ENCODE data around the gene KIAA1217.

KIAA1217 gene

DNA sequence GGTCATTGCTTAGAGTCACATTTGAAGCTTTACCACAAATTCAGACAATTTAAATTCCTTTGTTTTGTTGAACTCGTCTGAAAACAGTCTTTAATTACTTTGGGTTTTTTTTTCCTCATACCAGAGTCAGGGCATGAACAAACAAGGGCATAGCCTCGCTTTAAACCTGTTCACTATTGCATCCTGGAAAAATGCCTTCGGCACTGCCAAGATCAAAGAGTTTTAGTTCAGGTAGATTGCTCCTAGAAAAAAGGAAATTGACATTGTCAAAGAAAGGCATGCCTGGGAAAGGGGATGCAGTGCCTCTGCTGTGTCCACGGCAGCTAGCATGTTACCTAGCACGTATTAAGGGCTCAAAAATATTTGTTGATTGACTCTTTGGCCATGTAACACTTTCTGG lies 279.7 kb downstream of the KIAA1217 start:
- TF ChIP-seq, protein P1, sequence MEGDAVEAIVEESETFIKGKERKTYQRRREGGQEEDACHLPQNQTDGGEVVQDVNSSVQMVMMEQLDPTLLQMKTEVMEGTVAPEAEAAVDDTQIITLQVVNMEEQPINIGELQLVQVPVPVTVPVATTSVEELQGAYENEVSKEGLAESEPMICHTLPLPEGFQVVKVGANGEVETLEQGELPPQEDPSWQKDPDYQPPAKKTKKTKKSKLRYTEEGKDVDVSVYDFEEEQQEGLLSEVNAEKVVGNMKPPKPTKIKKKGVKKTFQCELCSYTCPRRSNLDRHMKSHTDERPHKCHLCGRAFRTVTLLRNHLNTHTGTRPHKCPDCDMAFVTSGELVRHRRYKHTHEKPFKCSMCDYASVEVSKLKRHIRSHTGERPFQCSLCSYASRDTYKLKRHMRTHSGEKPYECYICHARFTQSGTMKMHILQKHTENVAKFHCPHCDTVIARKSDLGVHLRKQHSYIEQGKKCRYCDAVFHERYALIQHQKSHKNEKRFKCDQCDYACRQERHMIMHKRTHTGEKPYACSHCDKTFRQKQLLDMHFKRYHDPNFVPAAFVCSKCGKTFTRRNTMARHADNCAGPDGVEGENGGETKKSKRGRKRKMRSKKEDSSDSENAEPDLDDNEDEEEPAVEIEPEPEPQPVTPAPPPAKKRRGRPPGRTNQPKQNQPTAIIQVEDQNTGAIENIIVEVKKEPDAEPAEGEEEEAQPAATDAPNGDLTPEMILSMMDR (IDR thresholded peaks at IDR 0.05; ENCODE audit: extremely low read depth, missing control alignments) = no peak
- no peak for DNase-seq (ENCODE audit: low spot score)

DNA sequence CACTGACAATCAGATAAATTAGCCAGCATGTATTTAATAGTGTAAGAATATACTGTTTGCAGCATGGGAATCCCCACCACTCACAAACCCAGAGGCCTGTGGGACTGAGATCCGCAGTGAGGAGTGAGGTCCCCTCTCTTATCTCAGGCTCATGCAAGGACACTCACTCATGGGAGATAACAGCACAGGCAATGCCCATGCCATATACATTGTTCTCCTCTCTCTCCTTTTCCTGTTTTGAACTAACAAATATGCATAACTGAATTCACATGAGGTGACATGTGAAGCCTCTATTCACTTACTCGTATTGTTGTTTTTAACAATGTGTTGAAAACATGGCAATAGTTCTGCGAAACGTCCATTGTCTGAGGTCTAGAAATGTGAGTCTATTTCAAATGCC lies 284.2 kb downstream of the KIAA1217 start:
- DNase-seq (ENCODE audit: low spot score) = no peak
- TF ChIP-seq, protein P1 (IDR thresholded peaks at IDR 0.05; ENCODE audit: extremely low read depth, missing control alignments) = no peak

DNA sequence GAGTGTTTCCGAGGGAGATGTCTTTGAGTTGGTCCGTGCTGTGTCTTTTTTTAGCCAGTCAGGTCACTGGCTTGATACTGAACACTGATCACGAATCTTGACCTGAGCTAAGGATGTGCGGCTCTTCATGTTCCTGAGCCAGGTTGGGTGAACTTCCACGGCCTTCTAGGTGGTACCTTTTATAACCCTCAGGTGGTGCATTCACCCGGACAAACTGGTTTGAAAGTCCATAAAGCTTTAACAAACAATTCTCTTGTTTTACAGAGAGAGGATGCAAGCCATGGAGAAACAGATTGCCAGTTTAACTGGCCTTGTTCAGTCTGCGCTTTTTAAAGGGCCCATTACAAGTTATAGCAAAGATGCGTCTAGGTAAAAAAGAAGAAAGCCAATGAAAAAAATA lies 285.3 kb downstream of the KIAA1217 start:
- no peak for DNase-seq (ENCODE audit: low spot score)
- TF ChIP-seq, protein P1 (IDR thresholded peaks at IDR 0.05; ENCODE audit: extremely low read depth, missing control alignments) = no peak

DNA sequence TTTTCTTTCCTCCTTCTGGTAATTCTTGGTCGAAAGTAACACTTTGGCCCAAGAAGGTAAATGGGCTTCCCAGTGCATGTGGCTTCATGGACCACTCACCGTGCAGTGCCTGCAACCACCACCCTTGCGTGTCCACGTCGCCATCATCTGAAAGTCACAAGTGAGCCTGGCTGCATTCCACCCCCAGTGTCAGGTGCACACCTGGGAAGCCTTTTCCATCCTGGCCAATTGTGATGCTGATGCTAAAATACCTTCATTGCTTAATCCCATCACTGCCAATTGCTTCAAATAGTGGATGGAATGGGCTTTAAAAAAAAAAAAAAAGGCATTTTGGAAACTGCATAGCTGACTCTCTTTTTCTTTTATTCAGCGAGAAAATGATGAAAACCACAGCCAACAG lies 285.8 kb downstream of the KIAA1217 start:
- DNase-seq (ENCODE audit: low spot score) = no peak
- TF ChIP-seq, protein P1 (IDR thresholded peaks at IDR 0.05; ENCODE audit: extremely low read depth, missing control alignments) = no peak

DNA sequence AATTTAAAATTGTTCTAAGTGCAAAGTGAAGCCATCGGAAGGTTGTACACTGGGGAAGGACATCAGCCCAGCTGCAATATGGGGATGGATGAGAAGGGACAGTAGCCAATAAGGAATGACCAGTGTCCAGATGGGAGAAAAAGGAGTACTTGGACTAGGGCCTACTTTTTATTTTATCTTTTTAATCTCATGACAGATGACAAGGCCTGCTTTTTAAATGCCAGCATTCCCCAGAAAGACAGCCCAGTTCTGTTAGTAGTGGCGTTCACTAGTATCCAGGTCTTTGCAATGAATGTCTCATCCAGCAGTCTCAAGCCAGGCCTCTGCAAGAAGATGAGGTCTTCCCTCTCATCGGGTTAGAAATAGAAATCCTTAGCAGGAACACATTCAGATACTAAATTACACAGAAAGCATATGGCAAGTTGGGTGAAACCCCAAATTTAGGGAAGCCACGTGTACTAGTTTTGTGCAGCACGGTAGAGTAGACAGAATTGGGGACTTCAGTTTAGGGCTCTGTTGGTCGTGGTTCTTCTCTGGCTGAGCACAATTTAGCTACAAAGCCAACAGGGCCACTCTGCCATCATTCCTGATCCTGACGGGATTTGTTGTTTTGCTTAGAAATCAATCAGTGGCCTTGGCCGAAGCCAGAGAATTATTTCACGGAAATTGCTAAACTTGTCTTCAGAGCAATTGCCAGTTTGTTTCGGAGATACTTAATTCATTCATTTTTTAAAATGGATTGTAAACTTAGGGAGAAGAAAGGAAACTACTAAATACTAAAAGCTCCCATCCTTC lies 286.9 kb downstream of the KIAA1217 start:
- TF ChIP-seq, protein P1 (IDR thresholded peaks at IDR 0.05; ENCODE audit: extremely low read depth, missing control alignments) = no peak
- no peak for DNase-seq (ENCODE audit: low spot score)

DNA sequence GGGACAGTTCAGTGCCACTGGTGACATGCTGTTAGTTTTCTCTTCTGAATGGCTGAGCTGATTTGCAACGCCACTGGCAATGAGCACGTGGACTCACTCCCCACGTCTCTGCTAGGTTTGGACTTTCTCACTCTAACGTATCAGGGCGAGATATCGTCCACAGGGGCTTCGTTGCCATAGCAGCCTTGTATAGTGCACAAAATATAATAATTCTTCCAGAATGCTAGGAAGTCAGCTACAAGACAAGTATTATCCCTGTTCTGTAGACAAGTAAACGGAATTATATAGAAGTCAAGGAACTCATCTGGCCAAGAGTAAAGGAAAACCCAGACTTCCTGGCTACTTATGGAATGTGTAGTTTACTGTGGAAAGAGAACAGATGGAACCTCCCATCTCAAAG lies 288.0 kb downstream of the KIAA1217 start:
- DNase-seq (ENCODE audit: low spot score) = no peak
- TF ChIP-seq, protein P1 (IDR thresholded peaks at IDR 0.05; ENCODE audit: extremely low read depth, missing control alignments) = no peak

DNA sequence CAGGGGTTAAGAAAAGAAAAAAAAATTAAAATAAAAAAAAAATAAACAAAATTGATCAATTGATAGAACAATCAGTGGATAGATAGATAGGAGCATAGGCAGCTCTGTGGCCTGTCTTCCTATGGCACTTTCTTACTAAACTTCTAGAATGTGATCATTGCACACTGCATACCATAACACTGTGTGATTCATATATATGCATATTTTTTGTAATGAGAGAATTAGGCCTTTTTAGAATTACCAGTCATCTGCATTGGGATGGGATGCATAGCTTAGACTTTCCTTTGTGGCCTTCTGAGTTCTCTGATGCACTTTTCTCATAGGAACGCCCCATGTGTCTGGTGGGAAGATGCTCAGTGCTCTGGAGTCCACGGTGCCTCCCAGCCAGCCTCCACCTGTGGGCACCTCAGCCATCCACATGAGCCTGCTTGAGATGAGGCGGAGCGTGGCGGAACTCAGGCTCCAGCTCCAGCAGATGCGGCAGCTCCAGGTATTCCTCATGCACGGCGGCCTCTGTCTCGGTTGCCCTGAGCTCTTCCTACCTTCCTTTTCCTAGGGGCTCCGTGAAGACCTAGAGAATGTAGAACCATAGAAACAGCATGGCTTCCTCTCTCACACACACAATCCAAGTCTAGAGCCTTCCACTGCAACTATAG lies 292.2 kb downstream of the KIAA1217 start:
- DNase-seq (ENCODE audit: low spot score) = no peak
- TF ChIP-seq, protein P1 (IDR thresholded peaks at IDR 0.05; ENCODE audit: extremely low read depth, missing control alignments) = no peak

Measured in GM20000 (cell line).